Tibial nerve (tissue), 4 donors: Measurements from ENCODE around the gene NT5M. TPM values are rescaled to one million over a fixed set of nuclear protein-coding genes. Genes with fewer than 3 reads are reported as not detected.

ENCODE experiments used
- DNase-seq, 2 donors: peaks; one replicate each; pipeline ENCODE4 v3.0.0-alpha.2; 2019; ENCODE audit warnings: low spot score in 2 of 2
- H3K27ac ChIP-seq, 4 donors: fragments of 200-600 bp; sonication (generic) in 3 of 4; one replicate each; pipeline ENCODE4 v1.5.1; 2017 to 2019; ENCODE audit warnings: mild to moderate bottlenecking in 1 of 4
- H3K27me3 ChIP-seq, 2 donors: fragments of 200-600 bp; sonication (generic) in 1 of 2; one replicate each; pipeline versions ENCODE4 v1.5.1 to v1.6.0; 2017 to 2019
- H3K36me3 ChIP-seq, 3 donors: fragments of 200-600 bp; sonication (generic); one replicate each; pipeline ENCODE4 v1.5.1; 2018 to 2019
- H3K4me1 ChIP-seq, 4 donors: fragments of 200-600 bp; sonication (generic) in 3 of 4; one replicate each; pipeline ENCODE4 v1.5.1; 2017 to 2019
- H3K4me3 ChIP-seq, 4 donors: fragments of 200-600 bp; sonication (generic) in 3 of 4; one replicate each; pipeline ENCODE4 v1.5.1; 2017 to 2019; ENCODE audit warnings: mild to moderate bottlenecking in 1 of 4, moderate library complexity in 1 of 4
- H3K9me3 ChIP-seq, 4 donors: fragments of 200-600 bp; sonication (generic) in 3 of 4; one replicate each; pipeline ENCODE4 v1.5.1; 2017 to 2019
- EP300 ChIP-seq, 2 donors: sonication (generic); formaldehyde crosslinking; IDR thresholded peaks; one replicate each; pipeline ENCODE4 v1.6.1; 2017; ENCODE audit warnings: antibody characterized with exemption in 2 of 2, mild to moderate bottlenecking in 1 of 2
- POLR2A ChIP-seq, 2 donors: fragments of 450-650 bp; IDR thresholded peaks; one replicate each; pipeline ENCODE4 v1.6.1; 2017; ENCODE audit warnings: antibody characterized with exemption in 2 of 2, mild to moderate bottlenecking in 2 of 2, moderate library complexity in 2 of 2
- WGBS, 2 donors: methylation state at CpG; one replicate each; pipeline ENCODE4 v1.1.5; 2018; 5-methylcytosine and 5-hydroxymethylcytosine counted together
- total RNA-seq, 4 donors: library from RNA; depleted of rRNA; stranded (reverse); fragments of >200 nt; gene quantifications; one replicate each; pipeline ENCODE4 v1.1.0, GENCODE V29; 2016
- TF ChIP-seq, protein P1 (sequence below), 5 experiments: fragments of 200-600 bp in 3 of 5; fragments of 450-650 bp in 2 of 5; sonication (generic) in 3 of 5; IDR thresholded peaks; one replicate each; pipeline ENCODE4 v1.5.1; 2016 to 2019; ENCODE audit warnings: antibody characterized with exemption in 5 of 5, mild to moderate bottlenecking in 3 of 5, moderate library complexity in 2 of 5

Gene NT5M
- total RNA-seq, 4 donors from 2014 or later, result 4.8 to 11.2 (median 7.7) TPM

DNA sequence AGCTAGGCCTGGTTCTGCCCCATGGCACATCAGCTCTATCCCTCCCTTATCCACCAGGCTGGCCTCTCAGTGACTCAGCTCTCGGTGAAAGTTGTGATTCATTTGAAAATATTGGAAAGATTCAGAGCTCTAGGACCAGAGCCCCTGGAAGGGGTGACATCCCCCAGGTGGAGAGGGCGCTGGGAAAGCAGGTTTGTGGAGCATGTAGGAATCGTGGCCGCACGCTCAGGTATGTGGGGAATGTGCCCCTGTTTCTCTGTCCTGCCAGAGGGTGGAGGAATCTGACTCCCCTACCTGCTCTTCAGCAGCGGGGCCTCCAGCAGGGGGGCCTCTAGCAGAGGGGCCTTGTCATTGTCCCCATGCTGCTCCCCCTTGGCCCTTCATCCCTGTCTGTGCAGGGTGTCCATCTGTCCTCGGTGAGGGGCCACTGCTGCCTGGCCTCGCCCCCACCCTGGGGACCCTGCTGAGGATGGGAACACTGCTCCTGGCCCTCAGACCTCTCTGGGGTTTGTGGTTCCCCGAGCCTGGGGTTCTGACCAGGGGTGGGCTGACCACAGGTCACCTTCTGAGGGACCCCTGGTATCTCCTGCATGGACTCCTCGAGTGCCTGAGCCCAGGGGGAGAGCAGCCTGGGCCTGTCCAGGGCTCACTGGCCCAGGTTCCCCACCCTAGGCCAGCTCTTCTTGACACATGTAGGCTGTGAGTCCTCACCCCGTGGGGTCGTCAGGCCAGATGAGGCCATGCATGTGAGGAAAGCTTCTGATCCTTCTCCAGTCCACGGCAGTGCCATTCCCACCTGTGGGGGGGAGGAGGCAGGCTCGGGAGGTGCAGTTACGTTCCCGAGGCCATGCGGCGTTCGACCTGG is 47.5 kb downstream of the NT5M start:
- DNase-seq, result no peak

DNA sequence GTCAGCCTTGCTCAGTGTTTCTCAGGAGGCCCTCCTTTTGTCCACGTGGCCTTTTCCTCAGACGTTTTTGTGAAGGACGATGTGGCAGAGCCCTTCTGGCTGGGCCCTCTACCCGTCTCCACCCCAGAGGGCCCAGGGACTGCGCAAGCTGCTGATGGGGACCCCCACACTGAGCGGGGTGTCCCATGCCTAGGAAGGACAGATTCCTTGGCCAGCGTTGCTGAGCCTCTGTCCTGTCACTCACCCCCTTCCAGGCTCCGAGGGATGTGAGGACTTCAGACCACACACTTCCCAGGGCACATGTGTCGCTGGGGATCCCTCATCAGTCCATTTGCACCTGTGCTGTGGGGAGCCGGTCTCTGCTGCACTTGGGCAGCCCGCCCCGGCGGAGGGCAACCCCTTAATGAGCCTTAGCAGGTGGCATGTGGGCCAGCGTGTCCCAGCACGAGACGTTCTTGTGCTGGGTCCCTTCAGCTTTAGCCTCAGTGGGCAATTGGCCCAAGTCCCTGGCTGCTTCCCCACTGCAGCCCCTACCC is 48.3 kb downstream of the NT5M start:
- Histone ChIP-seq H3K27me3 (peaks cover 0 to 3% of the 10 kb centered on the region in 2 donors), H3K4me3 (no peak overlapping the region), H3K4me1 (peaks cover 0 to 22% (median 0%) of the 10 kb centered on the region in 4 donors), H3K9me3 (no peaks in the 10 kb centered on the region), H3K27ac (no peak overlapping the region), H3K36me3 (peaks cover 0 to 13% (median 0%) of the 10 kb centered on the region in 3 donors)
- TF ChIP-seq POLR2A (IDR thresholded peaks at IDR 0.05) (no peak), EP300 (IDR thresholded peaks at IDR 0.05) (no peak)
- TF ChIP-seq, protein P1, sequence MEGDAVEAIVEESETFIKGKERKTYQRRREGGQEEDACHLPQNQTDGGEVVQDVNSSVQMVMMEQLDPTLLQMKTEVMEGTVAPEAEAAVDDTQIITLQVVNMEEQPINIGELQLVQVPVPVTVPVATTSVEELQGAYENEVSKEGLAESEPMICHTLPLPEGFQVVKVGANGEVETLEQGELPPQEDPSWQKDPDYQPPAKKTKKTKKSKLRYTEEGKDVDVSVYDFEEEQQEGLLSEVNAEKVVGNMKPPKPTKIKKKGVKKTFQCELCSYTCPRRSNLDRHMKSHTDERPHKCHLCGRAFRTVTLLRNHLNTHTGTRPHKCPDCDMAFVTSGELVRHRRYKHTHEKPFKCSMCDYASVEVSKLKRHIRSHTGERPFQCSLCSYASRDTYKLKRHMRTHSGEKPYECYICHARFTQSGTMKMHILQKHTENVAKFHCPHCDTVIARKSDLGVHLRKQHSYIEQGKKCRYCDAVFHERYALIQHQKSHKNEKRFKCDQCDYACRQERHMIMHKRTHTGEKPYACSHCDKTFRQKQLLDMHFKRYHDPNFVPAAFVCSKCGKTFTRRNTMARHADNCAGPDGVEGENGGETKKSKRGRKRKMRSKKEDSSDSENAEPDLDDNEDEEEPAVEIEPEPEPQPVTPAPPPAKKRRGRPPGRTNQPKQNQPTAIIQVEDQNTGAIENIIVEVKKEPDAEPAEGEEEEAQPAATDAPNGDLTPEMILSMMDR (IDR thresholded peaks at IDR 0.05), result no peak
- no peak for DNase-seq
- 73 to 79% methylated on average over 9 to 16 of the region's 16 CpGs for WGBS, 2 donors

More for the DNA sequence above, 47.5 kb downstream of the NT5M start:
- 74 to 82% methylated on average over 13 to 19 of the region's 19 CpGs for WGBS, 2 donors
- no peak overlapping the region for H3K4me3 ChIP-seq
- peaks cover 0 to 19% (median 0%) of the 10 kb centered on the region in 3 donors for H3K36me3 ChIP-seq
- peaks cover 0 to 3% of the 10 kb centered on the region in 2 donors for H3K27me3 ChIP-seq
- TF ChIP-seq, protein P1 (IDR thresholded peaks at IDR 0.05), result no peak
- no peak for TF ChIP-seq EP300 (IDR thresholded peaks at IDR 0.05)
- no peak for TF ChIP-seq POLR2A (IDR thresholded peaks at IDR 0.05)
- H3K4me1 ChIP-seq, result peaks cover 0 to 20% (median 0%) of the 10 kb centered on the region in 4 donors
- H3K9me3 ChIP-seq, result no peaks in the 10 kb centered on the region
- H3K27ac ChIP-seq, result no peak overlapping the region

DNA sequence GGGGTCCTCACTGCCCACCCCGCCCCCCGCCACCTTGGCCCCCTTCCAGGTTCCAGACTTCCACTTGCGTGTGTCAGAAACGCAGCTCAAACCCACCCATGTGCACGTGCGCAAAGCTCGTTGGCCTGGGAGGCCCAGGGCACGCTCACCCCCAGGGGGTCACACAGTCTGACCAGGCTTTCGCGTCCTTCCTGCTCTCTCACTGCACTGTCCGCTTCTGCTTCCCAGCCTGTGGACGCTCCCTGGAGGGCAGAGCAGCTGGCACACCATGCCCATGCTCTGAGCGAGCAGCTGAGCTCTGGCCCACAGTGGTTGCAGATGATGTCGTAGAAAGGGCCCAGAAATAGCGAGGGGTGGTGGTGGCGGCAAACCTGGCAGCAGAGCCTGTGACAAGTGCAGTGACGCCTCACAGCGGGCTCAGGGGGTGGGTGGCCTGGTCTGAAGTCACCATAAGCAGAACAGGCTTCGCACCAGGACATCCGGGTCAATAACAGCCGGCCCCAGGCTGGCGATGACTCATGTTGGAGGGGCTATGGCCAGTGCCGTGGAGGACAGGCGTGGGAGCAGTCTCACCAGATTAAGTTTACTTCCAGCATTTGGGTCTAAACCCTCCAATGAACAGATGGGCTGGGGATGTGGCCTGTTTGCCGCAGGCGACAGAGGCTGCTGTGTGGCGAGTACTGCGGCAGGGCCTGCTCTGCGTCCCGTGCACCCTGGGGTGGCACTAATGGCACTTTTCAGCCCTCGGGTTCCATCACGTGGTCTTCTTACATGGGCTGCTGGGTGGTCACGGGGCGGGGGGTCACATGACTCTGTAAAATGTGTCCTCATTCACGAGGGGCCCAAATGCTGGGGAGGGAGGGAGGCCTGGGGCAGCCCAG is 49.0 kb downstream of the NT5M start:
- TF ChIP-seq POLR2A (IDR thresholded peaks at IDR 0.05) (no peak), EP300 (IDR thresholded peaks at IDR 0.05) (no peak)
- TF ChIP-seq, protein P1 (IDR thresholded peaks at IDR 0.05), result no peak
- Histone ChIP-seq H3K9me3 (no peaks in the 10 kb centered on the region), H3K4me3 (no peak overlapping the region), H3K36me3 (peaks cover 0 to 5% (median 0%) of the 10 kb centered on the region in 3 donors), H3K4me1 (peaks cover 0 to 22% (median 0%) of the 10 kb centered on the region in 4 donors), H3K27ac (no peak overlapping the region), H3K27me3 (peaks cover 0 to 3% of the 10 kb centered on the region in 2 donors)
- DNase-seq, result no peak
- WGBS, 2 donors, result 55 to 61% methylated on average over 29 to 34 of the region's 35 CpGs

DNA sequence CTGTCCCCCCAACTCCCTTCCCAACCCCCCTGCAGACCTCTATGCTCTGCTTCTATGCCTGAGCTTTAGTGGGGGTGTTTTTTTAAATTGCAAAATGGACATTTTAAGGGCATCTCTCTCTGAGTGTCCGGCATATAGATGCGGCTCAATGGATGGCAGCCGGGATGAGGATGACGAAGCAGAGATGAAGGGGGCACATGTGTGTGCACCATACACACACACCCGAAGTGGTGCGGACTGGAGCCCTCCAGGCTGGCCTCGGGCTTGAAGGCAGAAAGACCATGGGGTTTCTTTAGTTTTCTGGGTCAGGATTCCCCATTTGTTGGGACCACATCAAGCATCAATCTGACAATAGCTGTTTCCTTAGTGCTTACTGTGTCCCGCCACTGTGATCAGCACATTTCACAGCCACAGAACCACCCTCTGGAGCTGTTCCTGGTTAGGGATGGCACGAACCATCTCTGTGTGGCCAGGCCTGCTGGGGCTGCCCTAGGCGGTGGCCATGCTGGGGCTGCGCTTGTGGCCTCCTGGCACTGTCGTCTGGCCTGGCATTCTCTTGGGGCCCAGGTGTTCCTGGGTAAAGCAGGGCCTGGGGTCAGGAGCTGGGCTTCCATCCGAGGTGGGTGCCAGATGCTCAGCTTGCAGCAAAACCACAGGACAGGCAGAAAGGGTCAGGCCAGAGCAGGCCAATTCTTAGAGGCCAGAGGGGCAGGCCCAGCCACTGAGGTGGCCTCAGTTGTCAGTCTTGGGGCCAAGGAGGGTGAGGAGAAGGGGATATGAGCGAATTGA is 49.9 kb downstream of the NT5M start:
- WGBS, 2 donors, result 89 to 93% methylated on average over 14 of the region's 14 CpGs
- DNase-seq, result no peak
- peaks cover 0 to 22% (median 0%) of the 10 kb centered on the region in 4 donors for H3K4me1 ChIP-seq
- H3K27ac ChIP-seq, result no peak overlapping the region
- no peaks in the 10 kb centered on the region for H3K36me3 ChIP-seq
- H3K9me3 ChIP-seq, result no peaks in the 10 kb centered on the region
- no peak overlapping the region for H3K4me3 ChIP-seq
- TF ChIP-seq POLR2A (IDR thresholded peaks at IDR 0.05), result no peak
- no peak for TF ChIP-seq EP300 (IDR thresholded peaks at IDR 0.05)
- TF ChIP-seq, protein P1 (IDR thresholded peaks at IDR 0.05), result no peak
- H3K27me3 ChIP-seq, result peaks cover 0 to 3% of the 10 kb centered on the region in 2 donors
